ENCODE results near the gene SH3BP4.

SH3BP4 gene

DNA sequence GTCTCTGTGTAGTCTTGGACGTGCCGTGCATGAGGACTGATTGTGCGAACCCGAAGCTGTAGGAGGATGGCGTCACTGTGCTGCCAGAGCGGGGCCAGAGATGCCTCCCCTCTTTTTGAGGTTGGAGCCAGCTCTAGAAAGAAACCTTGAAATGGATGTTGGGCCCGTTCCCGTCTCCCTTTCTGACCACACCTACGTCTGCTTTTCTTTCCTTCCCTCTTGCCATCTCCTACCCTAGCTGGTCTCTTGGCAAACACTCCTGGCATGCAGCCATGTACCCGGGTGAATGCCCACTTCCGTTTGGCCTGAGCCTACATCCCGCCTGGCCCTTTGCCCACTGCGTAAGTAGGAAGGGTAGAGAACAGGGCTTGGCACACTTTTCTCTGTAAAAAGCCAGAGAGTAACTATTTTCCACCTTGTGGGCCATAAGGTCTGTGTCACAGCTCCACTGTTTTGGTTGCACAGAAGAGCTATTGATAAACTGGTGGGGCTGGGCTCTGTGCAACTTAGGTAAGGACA, 37.4 kb downstream of the SH3BP4 start:
- no peak for TF ChIP-seq FOXP2 (optimal IDR thresholded peaks at IDR 0.05; ENCODE audit: borderline replicate concordance, extremely low read depth, extremely low read length, insufficient read depth)
- TF ChIP-seq TAF1 (IDR thresholded peaks at IDR 0.05; ENCODE audit: borderline replicate concordance, insufficient read depth, low read length) = no peak
- no peak for TF ChIP-seq POLR2AphosphoS5 (IDR thresholded peaks at IDR 0.05; ENCODE audit: low read depth, low read length)
- TF ChIP-seq REST (IDR thresholded peaks at IDR 0.05; ENCODE audit: insufficient read depth in 1 of 2, low read depth in 2 of 2, low read length in 2 of 2) = no peak
- no peak for TF ChIP-seq SIN3A (IDR thresholded peaks at IDR 0.05; ENCODE audit: borderline replicate concordance, insufficient read depth, low read length)

- TF ChIP-seq SIN3A (IDR thresholded peaks at IDR 0.05; ENCODE audit: borderline replicate concordance, insufficient read depth, low read length) = no peak
Observed at GRCh38 chr2:234990300-234990699, 38.5 kb downstream of the SH3BP4 start.

DNA sequence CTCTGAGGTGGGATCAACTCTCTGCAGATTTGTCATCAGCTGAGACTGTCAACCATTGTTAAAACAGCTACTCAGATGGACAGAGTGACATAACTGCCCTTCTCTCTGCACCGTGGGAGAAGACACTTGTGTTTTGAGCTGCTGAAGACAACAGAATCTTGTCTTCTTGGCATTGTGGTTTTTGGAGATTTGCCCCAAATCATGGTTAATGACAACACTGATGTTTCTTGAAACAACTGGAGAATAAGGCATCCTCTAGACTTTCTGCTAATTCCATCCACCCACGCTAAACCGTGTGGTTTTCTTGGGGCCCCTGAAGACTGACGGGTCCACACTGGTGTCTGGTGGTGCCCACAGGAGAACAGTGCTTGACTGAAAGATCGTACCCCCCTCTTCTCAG, 39.5 kb downstream of the SH3BP4 start:
- no peak for TF ChIP-seq REST (IDR thresholded peaks at IDR 0.05; ENCODE audit: insufficient read depth in 1 of 2, low read depth in 2 of 2, low read length in 2 of 2)
- no peak for TF ChIP-seq SIN3A (IDR thresholded peaks at IDR 0.05; ENCODE audit: borderline replicate concordance, insufficient read depth, low read length)
- TF ChIP-seq POLR2AphosphoS5 (IDR thresholded peaks at IDR 0.05; ENCODE audit: low read depth, low read length) = no peak
- TF ChIP-seq FOXP2 (optimal IDR thresholded peaks at IDR 0.05; ENCODE audit: borderline replicate concordance, extremely low read depth, extremely low read length, insufficient read depth) = no peak
- TF ChIP-seq TAF1 (IDR thresholded peaks at IDR 0.05; ENCODE audit: borderline replicate concordance, insufficient read depth, low read length) = no peak

GRCh38 chr2:234991793-234992192, 40.0 kb downstream of the SH3BP4 start:
- TF ChIP-seq REST (IDR thresholded peaks at IDR 0.05; ENCODE audit: insufficient read depth in 1 of 2, low read depth in 2 of 2, low read length in 2 of 2) (no peak), SIN3A (IDR thresholded peaks at IDR 0.05; ENCODE audit: borderline replicate concordance, insufficient read depth, low read length) (no peak)

DNA sequence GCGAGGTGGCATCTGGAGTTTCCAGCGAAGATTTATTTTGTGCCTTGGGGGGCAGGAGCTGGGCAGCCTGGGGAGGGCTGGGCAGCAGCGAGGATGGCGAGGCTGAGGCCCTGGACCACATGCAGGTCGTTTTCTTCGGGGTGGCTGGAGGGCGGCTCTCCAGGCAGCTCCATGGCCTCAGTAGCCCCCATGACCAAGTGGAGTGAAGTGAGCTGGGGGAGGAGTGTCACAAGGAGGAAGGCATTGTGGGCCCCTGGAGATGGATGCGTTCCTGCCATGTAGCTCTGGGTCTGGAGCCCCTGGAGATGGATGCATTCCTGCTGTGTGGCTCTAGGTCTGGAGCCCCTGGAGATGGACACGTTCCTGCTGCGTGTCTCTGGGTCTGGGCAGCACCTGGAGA, 40.4 kb downstream of the SH3BP4 start:
- TF ChIP-seq FOXP2 (optimal IDR thresholded peaks at IDR 0.05; ENCODE audit: borderline replicate concordance, extremely low read depth, extremely low read length, insufficient read depth) (no peak), SIN3A (IDR thresholded peaks at IDR 0.05; ENCODE audit: borderline replicate concordance, insufficient read depth, low read length) (no peak), REST (IDR thresholded peaks at IDR 0.05; ENCODE audit: insufficient read depth in 1 of 2, low read depth in 2 of 2, low read length in 2 of 2) (no peak), TAF1 (IDR thresholded peaks at IDR 0.05; ENCODE audit: borderline replicate concordance, insufficient read depth, low read length) (no peak), POLR2AphosphoS5 (IDR thresholded peaks at IDR 0.05; ENCODE audit: low read depth, low read length) (no peak)
